Activated naive CD8-positive, alpha-beta T cell treated with anti-CD3 and anti-CD28 coated beads, Interleukin-2, amount 50 U/mL, for 24 hours (primary cell): ENCODE data around the gene GPRASP3.
"Not testable (repeated sequence)": the region's sequence is repeated elsewhere in the genome, so short reads cannot be mapped to it uniquely, and the experiment has no call there.

Experiments used
- ATAC-seq: fragments of 150-1000 bp; cut with Tn5 transposase; one replicate; pipeline ENCODE4 v1.10.0; 2021
- DNase-seq: peaks from one replicate; pipeline ENCODE4 v3.0.0; 2021
- H3K27ac Mint-ChIP-seq: one replicate; pipeline ENCODE4 v1.8.0; 2021; ENCODE audit warnings: mild to moderate bottlenecking, mixed read lengths
- H3K27me3 Mint-ChIP-seq: one replicate; pipeline ENCODE4 v1.8.0; 2021; ENCODE audit warnings: mixed read lengths
- H3K36me3 Mint-ChIP-seq: one replicate; pipeline ENCODE4 v1.8.0; 2021; ENCODE audit warnings: low read depth, mixed read lengths
- H3K4me1 Mint-ChIP-seq: one replicate; pipeline ENCODE4 v1.8.0; 2021; ENCODE audit warnings: mixed read lengths
- H3K4me3 Mint-ChIP-seq: one replicate; pipeline ENCODE4 v1.8.0; 2021; ENCODE audit warnings: mild to moderate bottlenecking, moderate library complexity, mixed read lengths
- H3K9me3 Mint-ChIP-seq: one replicate; pipeline ENCODE4 v1.8.0; 2021; ENCODE audit warnings: mixed read lengths

The GPRASP3 gene, protein sequence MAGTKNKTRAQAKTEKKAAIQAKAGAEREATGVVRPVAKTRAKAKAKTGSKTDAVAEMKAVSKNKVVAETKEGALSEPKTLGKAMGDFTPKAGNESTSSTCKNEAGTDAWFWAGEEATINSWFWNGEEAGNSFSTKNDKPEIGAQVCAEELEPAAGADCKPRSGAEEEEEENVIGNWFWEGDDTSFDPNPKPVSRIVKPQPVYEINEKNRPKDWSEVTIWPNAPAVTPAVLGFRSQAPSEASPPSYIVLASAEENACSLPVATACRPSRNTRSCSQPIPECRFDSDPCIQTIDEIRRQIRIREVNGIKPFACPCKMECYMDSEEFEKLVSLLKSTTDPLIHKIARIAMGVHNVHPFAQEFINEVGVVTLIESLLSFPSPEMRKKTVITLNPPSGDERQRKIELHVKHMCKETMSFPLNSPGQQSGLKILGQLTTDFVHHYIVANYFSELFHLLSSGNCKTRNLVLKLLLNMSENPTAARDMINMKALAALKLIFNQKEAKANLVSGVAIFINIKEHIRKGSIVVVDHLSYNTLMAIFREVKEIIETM

DNA sequence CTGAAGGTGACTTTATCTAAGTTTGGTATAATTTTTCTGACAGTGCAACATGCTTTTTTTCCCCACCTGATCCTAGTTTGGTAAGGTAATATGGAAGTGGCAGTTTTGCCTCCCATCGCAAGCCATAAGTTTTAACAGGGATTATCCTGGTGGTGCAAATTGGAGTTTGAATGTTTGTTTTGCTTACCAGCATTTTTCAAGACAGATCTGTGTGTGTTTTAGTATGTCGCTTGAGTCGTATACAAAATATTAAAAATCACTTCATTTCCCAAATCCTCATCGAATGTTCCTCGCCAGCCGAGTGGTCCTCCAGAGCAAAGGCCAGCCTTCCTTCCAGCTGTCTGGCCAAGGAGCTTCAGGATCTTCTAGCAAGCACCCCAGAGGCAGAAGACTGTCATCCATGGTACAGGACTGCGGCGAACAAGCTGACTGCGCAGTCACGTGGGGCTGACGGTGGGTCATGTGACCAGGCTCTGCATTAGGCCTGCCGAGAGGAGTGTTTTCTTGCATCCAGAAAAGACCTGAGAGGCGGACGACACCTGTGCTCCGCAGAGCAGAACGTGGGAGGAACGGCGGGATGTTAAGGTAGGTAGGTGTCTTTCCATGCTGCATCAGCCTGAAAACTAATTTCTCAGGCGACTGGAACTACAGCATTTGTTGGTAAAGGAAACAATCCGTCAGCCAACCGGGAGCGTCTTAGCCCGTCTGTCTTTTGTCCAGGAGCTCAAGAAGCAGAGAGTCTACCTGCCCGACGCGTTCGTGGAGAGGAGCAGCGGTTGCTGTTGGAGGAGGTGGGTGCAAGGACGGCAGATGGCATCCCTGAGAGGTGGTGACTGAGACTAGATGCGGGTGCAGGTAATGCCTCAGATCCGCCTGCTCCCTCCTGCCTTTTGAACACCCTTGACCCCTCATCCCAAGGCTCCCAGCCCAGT, at the start of gene GPRASP3:
TSS of gene GPRASP3 (plus strand) at position 507 of the 932 bp plus-strand sequence. CDS start 28,253 bp downstream, outside the sequence.
- no peaks in the 10 kb centered on the region for H3K9me3 Mint-ChIP-seq
- peak; percentile 71 for DNase-seq
- peaks cover 12% of the 10 kb centered on the region for H3K4me1 Mint-ChIP-seq
- peaks cover 1% of the 10 kb centered on the region for H3K36me3 Mint-ChIP-seq
- ATAC-seq = peak; percentile 90
- H3K27me3 Mint-ChIP-seq = no peaks in the 10 kb centered on the region
- peak within 1 kb of the TSS; percentile 85 for H3K4me3 Mint-ChIP-seq
- H3K27ac Mint-ChIP-seq = peak within 1 kb of the TSS; percentile 64

DNA sequence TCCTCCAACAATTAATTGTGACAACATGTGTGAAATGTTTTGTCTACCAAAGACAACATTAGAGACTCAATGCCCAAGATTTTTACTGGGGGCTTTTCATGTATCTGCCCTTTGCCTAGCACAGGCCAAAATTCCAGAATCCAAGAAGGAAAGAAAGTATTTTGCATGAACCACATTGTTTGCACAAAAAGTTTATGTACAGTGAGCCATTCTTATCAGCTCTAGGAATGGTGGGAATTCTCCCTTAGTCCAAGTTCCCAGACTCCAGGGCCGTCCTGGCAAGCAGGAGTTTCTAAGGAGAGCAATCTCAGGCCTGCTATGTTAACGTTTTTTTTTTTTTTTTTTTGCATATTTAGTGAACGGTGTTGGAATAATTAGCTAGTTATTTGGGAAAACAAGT, 47.7 kb upstream of the GPRASP3 start:
- ATAC-seq = no peak
- Mint-ChIP-seq H3K4me3 (no peak overlapping the region), H3K27me3 (no peaks in the 10 kb centered on the region), H3K36me3 (peaks cover 9% of the 10 kb centered on the region), H3K27ac (no peak overlapping the region), H3K9me3 (peaks cover 6% of the 10 kb centered on the region), H3K4me1 (peaks cover 2% of the 10 kb centered on the region)
- DNase-seq = no peak

DNA sequence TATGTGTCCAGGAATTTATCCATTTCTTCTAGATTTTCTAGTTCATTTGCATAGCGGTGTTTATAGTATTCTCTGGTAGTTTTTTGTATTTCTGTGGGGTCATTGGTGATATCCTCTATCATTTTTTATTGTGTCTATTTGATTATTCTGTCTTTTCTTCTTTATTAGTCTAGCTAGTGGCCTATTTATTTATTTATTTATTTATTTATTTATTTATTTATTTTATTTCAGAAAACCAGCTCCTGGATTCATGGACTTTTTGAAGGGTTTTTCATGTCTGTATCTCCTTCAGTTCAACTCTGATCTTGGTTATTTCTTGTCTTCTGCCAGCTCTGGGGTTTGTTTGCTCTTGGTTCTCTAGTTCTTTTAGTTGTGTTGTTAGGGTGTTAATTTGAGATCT, 43.1 kb upstream of the GPRASP3 start:
- H3K9me3 Mint-ChIP-seq, H3K27me3 Mint-ChIP-seq, H3K4me1 Mint-ChIP-seq, DNase-seq, ATAC-seq, H3K27ac Mint-ChIP-seq, H3K4me3 Mint-ChIP-seq: not testable (repeated sequence)
- peaks cover 13% of the 10 kb centered on the region for H3K36me3 Mint-ChIP-seq

DNA sequence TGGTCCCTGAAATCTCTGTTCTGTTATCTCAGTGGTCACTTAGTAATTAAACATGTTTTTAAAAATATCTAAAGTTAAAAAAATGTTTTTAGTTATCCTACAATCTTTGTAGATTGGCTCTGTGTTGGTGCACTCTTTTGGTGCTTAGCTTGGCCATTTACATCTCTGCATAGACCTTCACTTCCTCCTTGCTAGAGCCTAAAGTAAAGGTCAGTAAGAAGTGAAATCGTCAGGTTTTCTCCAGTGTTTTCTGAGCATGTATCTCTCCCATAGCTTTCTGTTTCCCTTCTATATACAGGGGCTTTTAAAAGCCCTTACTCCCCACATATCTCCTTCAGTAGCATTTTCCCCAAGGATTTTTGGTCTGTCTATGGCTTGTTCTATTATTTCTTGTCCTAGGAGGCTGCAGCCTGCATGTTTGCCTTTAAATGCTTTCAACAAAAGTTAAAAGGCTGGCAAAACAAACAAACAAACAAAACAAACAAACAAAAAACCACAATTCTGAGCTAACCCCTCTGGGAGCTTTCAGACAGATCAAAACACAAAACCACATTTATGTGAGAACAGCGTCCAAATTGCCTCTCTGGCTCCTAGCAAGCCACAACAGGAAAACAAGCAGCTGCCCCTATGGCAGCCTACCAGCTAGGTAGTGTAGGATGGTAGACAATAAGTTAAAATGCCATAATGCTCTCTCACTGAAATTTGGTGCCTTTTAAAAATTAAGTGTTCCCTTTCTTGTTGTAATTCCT, 35.6 kb upstream of the GPRASP3 start:
- no peak overlapping the region for H3K4me3 Mint-ChIP-seq
- ATAC-seq (no peak), DNase-seq (no peak)
- H3K9me3 Mint-ChIP-seq = peaks cover 9% of the 10 kb centered on the region
- peaks cover 3% of the 10 kb centered on the region for H3K4me1 Mint-ChIP-seq
- H3K36me3 Mint-ChIP-seq = peaks cover 12% of the 10 kb centered on the region
- no peak overlapping the region for H3K27ac Mint-ChIP-seq
- no peaks in the 10 kb centered on the region for H3K27me3 Mint-ChIP-seq

DNA sequence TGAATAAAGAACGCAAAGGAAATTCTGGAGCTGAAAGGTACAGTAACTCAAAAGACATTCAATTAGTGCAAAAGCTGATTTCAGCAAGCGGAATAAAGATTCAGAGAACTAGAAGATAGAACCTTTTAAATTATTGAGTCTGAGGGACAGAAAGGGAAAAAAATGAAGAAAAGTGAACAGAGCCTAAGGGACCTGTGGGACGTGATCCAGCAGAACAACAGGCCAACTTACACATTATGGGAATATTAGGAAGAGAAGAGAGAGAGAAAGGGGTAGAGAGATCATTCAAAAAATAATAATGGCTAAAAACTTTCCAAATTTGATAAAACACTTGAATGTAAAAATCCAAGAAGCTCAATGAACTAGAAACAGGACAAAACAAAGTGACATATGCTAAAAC, 25.8 kb upstream of the GPRASP3 start:
- Mint-ChIP-seq H3K4me1 (no peaks in the 10 kb centered on the region), H3K4me3 (no peak overlapping the region), H3K36me3 (peaks cover 5% of the 10 kb centered on the region), H3K27ac (no peak overlapping the region), H3K9me3 (peaks cover 4% of the 10 kb centered on the region), H3K27me3 (no peaks in the 10 kb centered on the region)
- no peak for DNase-seq
- ATAC-seq = no peak

DNA sequence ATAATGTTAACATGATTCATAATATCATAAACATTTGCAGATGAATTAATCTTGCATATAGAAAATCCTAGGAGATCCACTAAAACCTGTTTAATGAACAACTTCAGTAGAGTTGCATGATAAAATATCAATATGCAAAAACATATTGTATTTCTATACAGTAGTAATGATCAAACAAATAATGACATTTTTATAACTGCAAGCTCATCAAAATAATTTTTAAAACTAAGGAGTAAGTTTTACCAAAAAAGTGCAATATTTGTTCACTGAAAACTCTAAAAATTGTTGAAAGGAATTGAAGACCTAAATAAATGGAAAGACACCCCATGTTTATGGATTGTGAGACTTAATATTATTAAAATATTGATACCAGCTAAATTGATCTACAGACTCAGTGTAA, 24.2 kb upstream of the GPRASP3 start:
- no peak for DNase-seq
- H3K9me3 Mint-ChIP-seq = no peaks in the 10 kb centered on the region
- no peaks in the 10 kb centered on the region for H3K4me1 Mint-ChIP-seq
- no peak overlapping the region for H3K27ac Mint-ChIP-seq
- H3K27me3 Mint-ChIP-seq = no peaks in the 10 kb centered on the region
- no peaks in the 10 kb centered on the region for H3K36me3 Mint-ChIP-seq
- no peak overlapping the region for H3K4me3 Mint-ChIP-seq
- ATAC-seq = no peak

DNA sequence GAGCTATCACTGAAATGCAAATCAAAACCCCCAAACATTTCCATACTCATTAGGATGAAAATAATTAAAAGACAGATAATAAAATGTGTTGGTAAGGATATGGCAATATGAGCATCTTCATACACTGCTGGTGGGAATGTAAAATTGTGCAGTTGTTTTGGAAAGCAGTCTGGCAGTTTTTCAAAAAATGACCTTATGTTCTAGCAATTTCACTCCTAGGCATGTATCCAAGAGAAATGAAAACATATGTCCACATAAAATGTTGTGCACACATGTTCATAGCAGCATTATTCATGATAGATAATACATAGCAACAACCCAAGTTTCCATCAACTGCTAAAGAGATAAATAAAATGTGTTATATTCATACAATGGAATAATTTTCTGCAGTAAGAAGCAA, 23.0 kb upstream of the GPRASP3 start:
- ATAC-seq (no peak), DNase-seq (no peak)
- H3K36me3 Mint-ChIP-seq = no peaks in the 10 kb centered on the region
- no peaks in the 10 kb centered on the region for H3K27me3 Mint-ChIP-seq
- H3K9me3 Mint-ChIP-seq = no peaks in the 10 kb centered on the region
- H3K4me3 Mint-ChIP-seq = no peak overlapping the region
- no peak overlapping the region for H3K27ac Mint-ChIP-seq
- H3K4me1 Mint-ChIP-seq = no peaks in the 10 kb centered on the region

DNA sequence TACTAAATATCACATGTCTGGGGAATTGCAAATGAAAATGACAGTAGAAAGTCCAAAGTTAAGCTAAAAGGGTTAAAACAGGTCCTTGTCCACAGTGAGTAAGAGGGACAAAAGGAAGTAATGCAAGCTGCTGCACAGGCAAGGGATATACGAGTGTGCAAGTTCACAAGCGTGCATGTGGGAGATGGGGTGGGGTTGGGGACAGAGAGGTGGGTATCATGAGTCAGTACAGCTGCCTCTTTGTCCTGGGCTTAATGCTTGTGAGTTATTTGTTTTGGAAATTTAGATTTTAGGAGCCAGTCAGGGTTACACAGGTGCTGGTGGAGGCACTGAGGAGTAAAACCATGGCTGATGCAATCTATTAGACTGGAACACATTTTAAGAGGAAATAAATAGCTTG, 11.6 kb upstream of the GPRASP3 start:
- no peak for DNase-seq
- no peaks in the 10 kb centered on the region for H3K36me3 Mint-ChIP-seq
- H3K27me3 Mint-ChIP-seq = peaks cover 13% of the 10 kb centered on the region
- H3K4me1 Mint-ChIP-seq = peaks cover 10% of the 10 kb centered on the region
- no peak for ATAC-seq
- H3K9me3 Mint-ChIP-seq = no peaks in the 10 kb centered on the region
- H3K27ac Mint-ChIP-seq = no peak overlapping the region
- no peak overlapping the region for H3K4me3 Mint-ChIP-seq

DNA sequence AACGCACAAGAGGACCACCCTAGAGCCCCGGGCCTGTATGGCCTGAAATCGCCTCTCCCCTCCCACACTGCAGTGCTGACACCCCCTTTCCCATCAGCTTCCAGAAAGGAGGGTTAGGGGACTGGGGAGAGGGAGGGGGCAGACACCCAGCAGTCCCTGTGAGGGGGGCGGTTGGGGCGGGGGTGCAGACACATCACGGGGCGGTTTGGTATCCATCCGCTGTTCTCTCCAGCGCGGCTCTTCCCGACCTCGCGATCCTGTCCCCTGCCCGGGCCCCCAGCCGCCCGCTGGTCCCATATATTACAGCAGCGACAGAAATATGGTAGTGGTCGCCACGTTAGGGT, 8.7 kb upstream of the GPRASP3 start:
- ATAC-seq = no peak
- H3K9me3 Mint-ChIP-seq = no peaks in the 10 kb centered on the region
- H3K4me3 Mint-ChIP-seq = no peak overlapping the region
- H3K36me3 Mint-ChIP-seq = no peaks in the 10 kb centered on the region
- peaks cover 10% of the 10 kb centered on the region for H3K4me1 Mint-ChIP-seq
- no peak for DNase-seq
- no peak overlapping the region for H3K27ac Mint-ChIP-seq
- H3K27me3 Mint-ChIP-seq = peaks cover 13% of the 10 kb centered on the region

DNA sequence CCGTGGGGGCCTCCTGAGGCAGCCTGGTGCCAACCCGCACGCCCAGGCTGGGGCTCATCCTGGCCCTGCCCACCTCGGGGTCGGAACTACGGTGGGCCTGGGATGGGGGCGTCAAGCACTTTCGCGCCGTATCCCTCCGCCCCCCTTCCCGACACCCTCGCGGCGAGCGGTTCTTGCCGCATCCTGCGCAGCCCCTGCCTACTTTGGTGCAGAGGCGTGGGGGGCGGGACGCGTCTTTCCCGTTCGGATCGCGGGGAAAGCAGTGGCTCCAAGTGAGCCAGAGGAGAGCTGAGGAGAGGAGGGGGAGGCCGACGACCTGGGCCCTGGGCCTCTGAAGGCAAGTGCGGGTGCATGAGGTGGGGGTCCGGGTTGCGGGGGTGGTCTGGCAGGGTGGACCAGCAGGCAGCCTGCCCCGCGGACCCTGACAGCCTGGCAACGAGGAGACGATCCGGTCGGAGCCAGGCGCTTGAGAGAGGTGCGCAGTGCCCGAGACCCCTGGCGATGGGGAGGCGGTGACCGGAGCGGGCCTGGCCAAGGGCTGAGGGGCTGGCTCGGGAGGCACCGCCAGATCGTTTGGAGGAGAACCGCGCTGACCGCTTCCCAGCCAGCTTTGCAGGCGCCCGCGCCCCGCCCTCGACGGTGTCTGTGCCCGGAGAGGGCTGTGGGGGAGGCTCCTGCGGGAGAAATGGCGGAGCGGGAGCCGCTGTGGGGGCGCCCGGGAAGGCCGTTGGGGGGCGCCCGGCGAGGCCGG, 8.2 kb upstream of the GPRASP3 start, which contains the start of gene GPRASP2:
TSS of gene GPRASP2 (plus strand) at position 233 of the 751 bp plus-strand sequence. CDS start 2,422 bp downstream, outside the sequence.
- Mint-ChIP-seq H3K9me3 (no peaks in the 10 kb centered on the region), H3K27ac (no peak within 1 kb of the TSS), H3K4me1 (peaks cover 10% of the 10 kb centered on the region), H3K27me3 (peaks cover 13% of the 10 kb centered on the region), H3K4me3 (peak within 1 kb of the TSS; percentile 71), H3K36me3 (no peaks in the 10 kb centered on the region)
- ATAC-seq (peak; percentile 50), DNase-seq (peak; percentile 14)

DNA sequence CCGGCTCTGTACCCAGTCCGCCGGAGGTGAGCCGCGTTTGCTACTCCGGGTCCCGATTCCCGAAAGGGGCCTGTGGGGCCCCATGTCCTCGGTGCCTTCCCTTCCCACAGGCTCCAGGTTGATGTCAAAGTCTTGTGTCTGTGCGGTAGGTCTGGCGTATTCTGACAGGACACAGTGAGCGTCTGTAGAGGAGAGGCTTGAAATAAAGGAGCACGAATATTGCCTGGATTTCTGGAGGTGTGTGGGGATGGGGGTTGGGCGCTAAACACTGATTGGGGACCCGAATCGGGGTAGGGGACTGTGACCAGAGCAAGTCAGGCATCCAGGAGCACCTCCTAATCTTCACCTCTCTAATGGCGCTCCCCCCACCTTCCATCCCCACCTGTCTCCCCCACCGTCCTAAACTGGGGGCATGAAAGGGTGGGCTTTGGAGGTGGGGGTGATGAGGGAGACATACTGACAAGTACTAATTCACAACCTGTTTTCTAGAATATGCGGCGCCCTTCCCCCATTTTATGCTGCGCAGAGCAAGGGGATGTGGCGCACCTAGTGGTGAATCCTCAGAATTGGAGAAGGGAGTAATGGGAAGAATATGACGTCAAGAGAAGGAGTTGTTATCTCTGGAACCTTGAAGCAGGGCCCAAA, 7.4 kb upstream of the GPRASP3 start:
- Mint-ChIP-seq H3K27me3 (peaks cover 12% of the 10 kb centered on the region), H3K9me3 (no peaks in the 10 kb centered on the region), H3K36me3 (no peaks in the 10 kb centered on the region), H3K4me1 (peaks cover 10% of the 10 kb centered on the region), H3K27ac (no peak overlapping the region), H3K4me3 (peak overlapping the region; percentile 71)
- ATAC-seq = no peak
- DNase-seq = no peak

DNA sequence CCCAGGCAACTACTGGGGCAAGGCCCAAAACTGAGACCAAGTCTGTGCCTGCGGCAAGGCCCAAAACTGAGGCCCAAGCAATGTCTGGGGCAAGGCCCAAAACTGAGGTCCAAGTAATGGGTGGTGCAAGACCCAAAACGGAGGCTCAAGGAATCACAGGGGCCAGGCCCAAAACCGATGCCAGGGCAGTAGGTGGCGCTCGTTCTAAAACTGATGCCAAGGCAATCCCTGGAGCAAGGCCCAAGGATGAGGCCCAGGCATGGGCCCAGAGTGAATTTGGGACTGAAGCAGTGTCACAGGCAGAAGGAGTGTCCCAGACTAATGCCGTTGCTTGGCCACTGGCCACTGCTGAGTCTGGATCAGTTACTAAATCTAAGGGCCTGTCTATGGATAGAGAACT, 5.5 kb upstream of the GPRASP3 start:
- no peaks in the 10 kb centered on the region for H3K36me3 Mint-ChIP-seq
- no peak overlapping the region for H3K4me3 Mint-ChIP-seq
- H3K9me3 Mint-ChIP-seq = no peaks in the 10 kb centered on the region
- no peaks in the 10 kb centered on the region for H3K4me1 Mint-ChIP-seq
- DNase-seq = no peak
- no peak overlapping the region for H3K27ac Mint-ChIP-seq
- no peak for ATAC-seq
- H3K27me3 Mint-ChIP-seq = peaks cover 8% of the 10 kb centered on the region

DNA sequence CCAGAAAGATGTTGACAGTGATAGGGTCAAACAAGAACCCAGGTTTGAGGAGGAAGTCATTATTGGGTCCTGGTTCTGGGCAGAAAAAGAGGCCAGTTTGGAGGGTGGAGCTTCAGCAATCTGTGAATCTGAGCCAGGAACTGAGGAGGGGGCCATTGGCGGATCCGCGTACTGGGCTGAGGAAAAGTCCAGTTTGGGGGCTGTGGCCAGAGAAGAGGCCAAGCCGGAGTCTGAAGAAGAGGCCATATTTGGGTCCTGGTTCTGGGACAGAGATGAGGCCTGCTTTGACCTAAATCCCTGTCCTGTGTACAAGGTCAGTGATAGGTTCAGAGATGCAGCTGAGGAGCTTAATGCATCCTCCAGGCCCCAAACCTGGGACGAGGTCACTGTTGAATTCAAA, 4.6 kb upstream of the GPRASP3 start:
- Mint-ChIP-seq H3K4me1 (peaks cover 9% of the 10 kb centered on the region), H3K36me3 (peaks cover 1% of the 10 kb centered on the region), H3K9me3 (no peaks in the 10 kb centered on the region)

More for the DNA sequence above, 4.6 kb upstream of the GPRASP3 start:
- H3K27ac Mint-ChIP-seq = no peak overlapping the region
- DNase-seq = no peak
- peaks cover 5% of the 10 kb centered on the region for H3K27me3 Mint-ChIP-seq
- ATAC-seq = no peak
- H3K4me3 Mint-ChIP-seq = no peak overlapping the region
